DND-41 (cell line): Measurements from ENCODE around the gene SCGB1A1.

ENCODE experiments used
- EZH2 ChIP-seq: IDR thresholded peaks from 3 replicates; pipeline ENCODE4 v1.6.1; 2012; ENCODE audit warnings: borderline replicate concordance, low read depth, mild to moderate bottlenecking, moderate library complexity, low read length, inconsistent platforms; ENCODE audit not compliant: severe bottlenecking
- TF ChIP-seq, protein P1 (sequence below): IDR thresholded peaks from 2 replicates; pipeline ENCODE4 v1.5.1; 2012; ENCODE audit warnings: borderline replicate concordance, low read length, moderate library complexity, mild to moderate bottlenecking; ENCODE audit not compliant: poor library complexity, severe bottlenecking; ENCODE audit errors: extremely low read depth

DNA sequence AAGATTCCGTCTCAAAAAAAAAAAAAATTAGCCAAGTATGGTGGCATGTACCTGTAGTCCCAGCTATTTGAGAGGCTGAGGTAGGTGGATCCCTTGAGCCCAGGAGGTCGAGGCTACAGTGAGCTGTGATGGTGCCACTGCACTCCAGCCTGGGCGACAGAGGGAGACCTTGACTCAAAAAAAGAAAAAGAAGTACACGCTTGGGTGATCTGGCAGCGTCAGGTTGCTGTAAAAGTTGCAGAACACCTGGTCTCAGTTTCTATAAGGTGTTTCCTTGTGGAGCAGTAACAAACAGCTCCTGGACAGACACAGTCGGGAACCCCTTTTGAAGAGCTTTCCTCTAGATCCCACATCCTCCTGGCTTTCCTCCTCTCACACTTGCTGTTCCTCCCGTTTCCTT, 45.8 kb downstream of the SCGB1A1 start:
- TF ChIP-seq, protein P1, sequence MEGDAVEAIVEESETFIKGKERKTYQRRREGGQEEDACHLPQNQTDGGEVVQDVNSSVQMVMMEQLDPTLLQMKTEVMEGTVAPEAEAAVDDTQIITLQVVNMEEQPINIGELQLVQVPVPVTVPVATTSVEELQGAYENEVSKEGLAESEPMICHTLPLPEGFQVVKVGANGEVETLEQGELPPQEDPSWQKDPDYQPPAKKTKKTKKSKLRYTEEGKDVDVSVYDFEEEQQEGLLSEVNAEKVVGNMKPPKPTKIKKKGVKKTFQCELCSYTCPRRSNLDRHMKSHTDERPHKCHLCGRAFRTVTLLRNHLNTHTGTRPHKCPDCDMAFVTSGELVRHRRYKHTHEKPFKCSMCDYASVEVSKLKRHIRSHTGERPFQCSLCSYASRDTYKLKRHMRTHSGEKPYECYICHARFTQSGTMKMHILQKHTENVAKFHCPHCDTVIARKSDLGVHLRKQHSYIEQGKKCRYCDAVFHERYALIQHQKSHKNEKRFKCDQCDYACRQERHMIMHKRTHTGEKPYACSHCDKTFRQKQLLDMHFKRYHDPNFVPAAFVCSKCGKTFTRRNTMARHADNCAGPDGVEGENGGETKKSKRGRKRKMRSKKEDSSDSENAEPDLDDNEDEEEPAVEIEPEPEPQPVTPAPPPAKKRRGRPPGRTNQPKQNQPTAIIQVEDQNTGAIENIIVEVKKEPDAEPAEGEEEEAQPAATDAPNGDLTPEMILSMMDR = no peak
- TF ChIP-seq EZH2 = no peak
